SKM-1 treated with dmso at 0.1 percent for 144 hours (cell line): ENCODE data around the gene TRIP10.

Experiments used
- DNase-seq: peaks from one replicate; lab custom pipeline; 2025; ENCODE audit not compliant: unreplicated experiment; lab: John Stamatoyannopoulos, UW

The TRIP10 gene

GRCh38 chr19:6711605-6712004, 27.9 kb upstream of the TRIP10 start:
- DNase-seq: no peak

GRCh38 chr19:6712231-6712630, 27.2 kb upstream of the TRIP10 start:
- no peak for DNase-seq

GRCh38 chr19:6712692-6713670, 26.5 kb upstream of the TRIP10 start:
- no peak for DNase-seq

GRCh38 chr19:6713773-6714692, 25.4 kb upstream of the TRIP10 start:
- DNase-seq: no peak

GRCh38 chr19:6714749-6715555, 24.5 kb upstream of the TRIP10 start:
- no peak for DNase-seq

GRCh38 chr19:6716610-6716970, 22.9 kb upstream of the TRIP10 start:
- no peak for DNase-seq

- no peak for DNase-seq
Measured at GRCh38 chr19:6717036-6717435, 22.4 kb upstream of the TRIP10 start.

GRCh38 chr19:6717441-6717971, 22.0 kb upstream of the TRIP10 start:
- DNase-seq: no peak

- DNase-seq: no peak
Measured at GRCh38 chr19:6718111-6718740, 21.3 kb upstream of the TRIP10 start.

- peak; percentile 68 for DNase-seq
Measured at GRCh38 chr19:6718741-6719539, 20.5 kb upstream of the TRIP10 start.

- DNase-seq: no peak
Measured at GRCh38 chr19:6719540-6719861, 20.0 kb upstream of the TRIP10 start.

GRCh38 chr19:6719992-6720368, 19.5 kb upstream of the TRIP10 start:
- no peak for DNase-seq

GRCh38 chr19:6720369-6721137, 18.9 kb upstream of the TRIP10 start, which contains the start of gene C3:
Gene C3, minus strand, starts transcription at chr19:6720650. Its CDS starts 61 bp downstream, at chr19:6720589.
- DNase-seq: peak; percentile 40

- no peak for DNase-seq
Measured at GRCh38 chr19:6721138-6721474, 18.4 kb upstream of the TRIP10 start.

GRCh38 chr19:6721773-6722172, 17.7 kb upstream of the TRIP10 start:
- peak; percentile 47 for DNase-seq

GRCh38 chr19:6723108-6723618, 16.3 kb upstream of the TRIP10 start:
- DNase-seq: no peak

GRCh38 chr19:6723738-6724137, 15.7 kb upstream of the TRIP10 start:
- DNase-seq: peak; percentile 74

GRCh38 chr19:6724631-6725492, 14.6 kb upstream of the TRIP10 start:
- DNase-seq: no peak
